ENCODE measurements around the gene FOSB. TPM values are rescaled to one million over a fixed set of nuclear protein-coding genes. Genes with fewer than 3 reads are reported as not detected.

The FOSB gene
- total RNA-seq, 1 experiment from 2014 or later: 6.4 TPM

DNA sequence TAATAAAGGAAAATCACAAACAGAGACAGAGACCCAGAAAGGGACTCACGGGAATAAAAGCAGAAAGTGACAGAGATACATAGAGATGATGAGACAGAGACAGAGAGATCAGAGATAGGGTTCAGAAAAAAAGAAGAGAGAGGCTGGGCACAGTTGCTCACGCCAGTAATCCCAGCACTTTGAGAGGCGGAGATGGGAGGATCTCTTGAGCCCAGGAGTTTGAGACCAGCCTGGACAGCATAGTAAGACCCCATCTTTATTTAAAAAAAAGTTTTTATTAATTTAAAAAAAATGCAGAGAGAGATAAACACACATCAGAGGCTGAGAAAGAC lies 19.4 kb upstream of the FOSB start:
- H3K4me1 Mint-ChIP-seq (ENCODE audit: low read depth, unreplicated experiment): peaks cover 35% of the 10 kb centered on the region
- Histone ChIP-seq H3K36me3 (ENCODE audit: control insufficient read depth, insufficient read depth, low read length) (no peaks in the 10 kb centered on the region), H3K4me3 (ENCODE audit: low read depth, low read length) (no peak overlapping the region), H3K9me3 (no peaks in the 10 kb centered on the region), H3K27me3 (replicated peaks; ENCODE audit: control insufficient read depth, insufficient read depth, low read length) (no peaks in the 10 kb centered on the region), H3K4me1 (peaks cover 27% of the 10 kb centered on the region)
- no peaks in the 10 kb centered on the region for H3K9me3 Mint-ChIP-seq (ENCODE audit: unreplicated experiment)
- intact Hi-C loops (cut with micrococcal nuclease; ENCODE audit: unreplicated experiment): no loop called here
- no peaks in the 10 kb centered on the region for H3K27me3 Mint-ChIP-seq (ENCODE audit: insufficient read depth, unreplicated experiment)
- peak overlapping the region; percentile 19 for H3K27ac Mint-ChIP-seq (ENCODE audit: unreplicated experiment)
- TF ChIP-seq, protein P1, sequence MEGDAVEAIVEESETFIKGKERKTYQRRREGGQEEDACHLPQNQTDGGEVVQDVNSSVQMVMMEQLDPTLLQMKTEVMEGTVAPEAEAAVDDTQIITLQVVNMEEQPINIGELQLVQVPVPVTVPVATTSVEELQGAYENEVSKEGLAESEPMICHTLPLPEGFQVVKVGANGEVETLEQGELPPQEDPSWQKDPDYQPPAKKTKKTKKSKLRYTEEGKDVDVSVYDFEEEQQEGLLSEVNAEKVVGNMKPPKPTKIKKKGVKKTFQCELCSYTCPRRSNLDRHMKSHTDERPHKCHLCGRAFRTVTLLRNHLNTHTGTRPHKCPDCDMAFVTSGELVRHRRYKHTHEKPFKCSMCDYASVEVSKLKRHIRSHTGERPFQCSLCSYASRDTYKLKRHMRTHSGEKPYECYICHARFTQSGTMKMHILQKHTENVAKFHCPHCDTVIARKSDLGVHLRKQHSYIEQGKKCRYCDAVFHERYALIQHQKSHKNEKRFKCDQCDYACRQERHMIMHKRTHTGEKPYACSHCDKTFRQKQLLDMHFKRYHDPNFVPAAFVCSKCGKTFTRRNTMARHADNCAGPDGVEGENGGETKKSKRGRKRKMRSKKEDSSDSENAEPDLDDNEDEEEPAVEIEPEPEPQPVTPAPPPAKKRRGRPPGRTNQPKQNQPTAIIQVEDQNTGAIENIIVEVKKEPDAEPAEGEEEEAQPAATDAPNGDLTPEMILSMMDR (IDR thresholded peaks at IDR 0.05; ENCODE audit: insufficient read depth in 1 of 2, low read depth in 1 of 2, low read length in 1 of 2, severe bottlenecking in 1 of 2, unreplicated experiment in 1 of 2): no peak
- CTCF ChIA-PET: interaction anchor here (1.1 to 3.2 kb wide), 3 partner anchors 9 to 30 kb away, joined by 3 to 14 read pairs (median 9); no protein-coding TSS in a partner anchor
- BruUV-seq (replicated peaks): no TSS peak
- H3K4me3 Mint-ChIP-seq (ENCODE audit: unreplicated experiment): no peak overlapping the region
- H3K36me3 Mint-ChIP-seq (ENCODE audit: insufficient read depth, unreplicated experiment): peaks cover 17% of the 10 kb centered on the region
- POLR2A ChIA-PET: interaction anchor here (1.5 kb wide), 1 partner anchor 21 kb away, joined by 6 read pairs; no protein-coding TSS in a partner anchor
- no peak for DNase-seq

DNA sequence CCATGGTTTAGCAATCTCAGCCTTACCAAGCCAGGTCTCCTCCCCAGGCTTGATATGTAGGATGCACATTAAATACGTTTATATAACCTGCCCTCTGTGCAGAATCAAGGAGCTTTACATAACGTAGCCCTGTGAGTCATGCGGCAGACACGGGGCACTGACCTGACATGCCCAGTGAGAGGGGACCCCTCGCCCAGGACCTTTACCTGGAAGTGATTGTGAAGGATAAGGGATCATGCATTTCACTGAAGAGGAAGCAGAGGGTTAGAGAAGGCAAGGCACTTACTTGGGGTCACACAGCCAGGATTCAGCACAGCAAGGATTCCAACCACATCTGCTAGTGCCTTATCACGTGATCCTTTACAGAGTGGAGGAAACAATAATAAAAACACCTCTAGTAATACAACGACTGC lies 18.9 kb upstream of the FOSB start:
- Histone ChIP-seq H3K36me3 (ENCODE audit: control insufficient read depth, insufficient read depth, low read length) (no peaks in the 10 kb centered on the region), H3K9me3 (no peaks in the 10 kb centered on the region), H3K27me3 (replicated peaks; ENCODE audit: control insufficient read depth, insufficient read depth, low read length) (no peaks in the 10 kb centered on the region), H3K4me1 (peaks cover 31% of the 10 kb centered on the region), H3K4me3 (ENCODE audit: low read depth, low read length) (no peak overlapping the region)
- Mint-ChIP-seq H3K4me1 (ENCODE audit: low read depth, unreplicated experiment) (peaks cover 39% of the 10 kb centered on the region), H3K27ac (ENCODE audit: unreplicated experiment) (peak overlapping the region; percentile 98), H3K9me3 (ENCODE audit: unreplicated experiment) (no peaks in the 10 kb centered on the region), H3K4me3 (ENCODE audit: unreplicated experiment) (peak overlapping the region; percentile 38), H3K36me3 (ENCODE audit: insufficient read depth, unreplicated experiment) (peaks cover 12% of the 10 kb centered on the region), H3K27me3 (ENCODE audit: insufficient read depth, unreplicated experiment) (no peaks in the 10 kb centered on the region)
- CTCF ChIA-PET: interaction anchor here (1.1 to 3.2 kb wide), 3 partner anchors 9 to 30 kb away, joined by 3 to 14 read pairs (median 3); no protein-coding TSS in a partner anchor
- intact Hi-C loops (cut with micrococcal nuclease; ENCODE audit: unreplicated experiment): no loop called here
- BruUV-seq (replicated peaks): no TSS peak
- TF ChIP-seq, protein P1 (IDR thresholded peaks at IDR 0.05; ENCODE audit: insufficient read depth in 1 of 2, low read depth in 1 of 2, low read length in 1 of 2, severe bottlenecking in 1 of 2, unreplicated experiment in 1 of 2): no peak
- DNase-seq: no peak
- POLR2A ChIA-PET: interaction anchor here (1.0 kb wide), 1 partner anchor 19 kb away, joined by 5 read pairs; the partner anchor contains the start of gene FOSB

DNA sequence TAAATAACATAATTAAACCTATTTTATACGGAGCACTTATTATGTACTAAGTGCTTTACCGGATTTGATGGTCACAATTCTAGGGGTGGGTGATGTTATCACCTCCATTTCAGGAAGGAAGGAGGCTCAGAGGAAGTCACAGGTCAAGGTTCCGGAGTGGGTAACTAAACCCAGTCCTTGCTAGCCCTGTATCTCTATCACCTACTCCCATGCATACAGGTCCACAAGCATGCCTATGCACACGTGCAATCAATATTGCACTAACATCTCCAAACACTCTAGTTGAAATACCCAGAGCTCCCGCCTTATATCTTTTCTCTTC lies 17.8 kb upstream of the FOSB start:
- intact Hi-C loops (cut with micrococcal nuclease; ENCODE audit: unreplicated experiment): loop anchor here (1.0 kb wide), 1 partner anchor 19 kb away; no protein-coding TSS in a partner anchor
- Histone ChIP-seq H3K4me3 (ENCODE audit: low read depth, low read length) (peak overlapping the region; percentile 51), H3K27me3 (replicated peaks; ENCODE audit: control insufficient read depth, insufficient read depth, low read length) (no peaks in the 10 kb centered on the region), H3K4me1 (peaks cover 24% of the 10 kb centered on the region), H3K9me3 (no peaks in the 10 kb centered on the region), H3K36me3 (ENCODE audit: control insufficient read depth, insufficient read depth, low read length) (no peaks in the 10 kb centered on the region)
- Mint-ChIP-seq H3K27me3 (ENCODE audit: insufficient read depth, unreplicated experiment) (no peaks in the 10 kb centered on the region), H3K36me3 (ENCODE audit: insufficient read depth, unreplicated experiment) (peaks cover 10% of the 10 kb centered on the region), H3K4me1 (ENCODE audit: low read depth, unreplicated experiment) (peaks cover 39% of the 10 kb centered on the region), H3K4me3 (ENCODE audit: unreplicated experiment) (peak overlapping the region; percentile 82), H3K9me3 (ENCODE audit: unreplicated experiment) (no peaks in the 10 kb centered on the region), H3K27ac (ENCODE audit: unreplicated experiment) (peak overlapping the region; percentile 98)
- TF ChIP-seq, protein P1 (IDR thresholded peaks at IDR 0.05; ENCODE audit: insufficient read depth in 1 of 2, low read depth in 1 of 2, low read length in 1 of 2, severe bottlenecking in 1 of 2, unreplicated experiment in 1 of 2): no peak
- POLR2A ChIA-PET: interaction anchor here (1.0 kb wide), 1 partner anchor 18 kb away, joined by 5 read pairs; the partner anchor contains the start of gene FOSB
- CTCF ChIA-PET: interaction anchor here (1.2 to 3.2 kb wide), 2 partner anchors 10 to 29 kb away, joined by 3 to 14 read pairs; no protein-coding TSS in a partner anchor
- no peak for DNase-seq
- BruUV-seq (replicated peaks): TSS peak; percentile 71
